HCT116 (cell line): ENCODE results near the gene ABHD12B.

Experiments used
- CTCF ChIP-seq, 3 experiments: fragments of 200-600 bp in 1 of 3; sonication (generic) in 1 of 3; IDR thresholded peaks in 2 of 3; conservative IDR thresholded peaks in 1 of 3; 2 replicates each; pipeline ENCODE4 v1.5.1; 2012 to 2017; ENCODE audit warnings: low read depth in 2 of 3, low read length in 2 of 3, antibody characterized with exemption in 1 of 3, borderline replicate concordance in 1 of 3, control low read depth in 1 of 3, mild to moderate bottlenecking in 1 of 3, mixed read lengths in 1 of 3, mixed run types in 1 of 3, moderate library complexity in 1 of 3; ENCODE audit not compliant: insufficient read depth in 1 of 3
- EZH2 ChIP-seq: fragments of 200-600 bp; sonication (generic); IDR thresholded peaks from 2 replicates; pipeline ENCODE4 v1.6.1; 2017; ENCODE audit warnings: antibody characterized with exemption, mixed run types
- POLR2A ChIP-seq: IDR thresholded peaks from 2 replicates; pipeline ENCODE4 v1.7.0; 2011; ENCODE audit warnings: borderline replicate concordance; ENCODE audit not compliant: insufficient read depth, insufficient read length; ENCODE audit errors: extremely low read depth
- POLR2AphosphoS5 ChIP-seq: IDR thresholded peaks from 2 replicates; pipeline ENCODE4 v1.6.1; 2011; ENCODE audit warnings: mild to moderate bottlenecking, low read depth, low read length, moderate library complexity
- RAD21 ChIP-seq: IDR thresholded peaks from 2 replicates; pipeline ENCODE4 v1.6.1; 2012; ENCODE audit warnings: low read depth, mild to moderate bottlenecking
- SP1 ChIP-seq: IDR thresholded peaks from 2 replicates; pipeline ENCODE4 v1.6.1; 2012; ENCODE audit warnings: low read depth
- SRF ChIP-seq: IDR thresholded peaks from 2 replicates; pipeline ENCODE4 v1.6.1; 2012; ENCODE audit warnings: low read depth
- TCF7L2 ChIP-seq: IDR thresholded peaks from 2 replicates; pipeline ENCODE4 v1.7.0; 2011; ENCODE audit warnings: borderline replicate concordance, inconsistent platforms; ENCODE audit not compliant: insufficient read depth, insufficient read length; ENCODE audit errors: extremely low read depth
- YY1 ChIP-seq: IDR thresholded peaks from 2 replicates; pipeline ENCODE4 v1.6.1; 2011; ENCODE audit warnings: low read length, low read depth, moderate library complexity, mild to moderate bottlenecking; ENCODE audit not compliant: insufficient replicate concordance; ENCODE audit errors: extremely low read depth
- ZBTB33 ChIP-seq: IDR thresholded peaks from 2 replicates; pipeline ENCODE4 v1.6.1; 2011; ENCODE audit warnings: mild to moderate bottlenecking, low read length, moderate library complexity; ENCODE audit not compliant: insufficient replicate concordance; ENCODE audit errors: extremely low read depth
- ZNF274 ChIP-seq: fragments of 200-500 bp; sonication (Bioruptor generic); IDR thresholded peaks from 2 replicates; pipeline ENCODE4 v1.6.1; 2014; ENCODE audit warnings: mild to moderate bottlenecking, low read depth, low read length, inconsistent platforms
- TF ChIP-seq, protein P1 (sequence below): IDR thresholded peaks from 2 replicates; pipeline ENCODE4 v1.6.1; 2012
- TF ChIP-seq, protein P2 (sequence below): IDR thresholded peaks from 2 replicates; pipeline ENCODE4 v1.6.1; 2012; ENCODE audit warnings: low read depth

DNA sequence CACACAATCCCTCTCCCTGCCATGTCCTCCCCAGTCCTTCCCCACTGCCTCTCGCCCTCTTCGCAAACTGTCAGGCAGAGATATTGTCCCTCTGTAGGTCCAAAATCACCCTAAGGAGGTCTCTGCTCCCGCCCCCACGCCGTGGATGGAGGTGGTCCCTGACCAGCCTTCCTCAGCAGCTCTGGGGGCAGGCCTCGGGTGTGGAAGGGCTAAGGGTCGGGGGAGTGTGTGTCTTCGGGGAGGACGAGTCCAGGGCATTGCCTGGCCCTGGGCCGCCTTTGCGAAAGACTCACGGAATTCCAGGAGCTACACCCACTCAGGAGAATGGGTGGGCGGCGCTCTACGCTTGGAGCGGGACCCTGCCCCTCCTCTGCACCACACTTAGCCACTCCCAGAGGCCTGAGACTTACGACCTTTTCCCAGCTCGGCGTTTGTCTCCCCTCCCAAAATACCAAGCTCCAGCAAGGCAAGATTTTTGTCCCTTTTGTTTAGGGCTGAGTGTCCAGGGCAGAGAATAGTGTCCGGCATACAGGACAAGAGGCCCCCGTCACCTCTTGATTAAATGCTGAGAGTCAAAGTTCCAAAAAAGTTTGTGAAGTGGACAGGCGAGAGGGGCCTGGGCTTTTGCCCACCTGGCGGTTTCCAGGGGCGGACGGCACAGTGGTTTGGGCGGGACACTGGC, 71.5 kb downstream of the ABHD12B start:
- no peak for TF ChIP-seq CTCF (IDR thresholded peaks at IDR 0.05 in 2 of 3, conservative IDR thresholded peaks at IDR 0.05 in 1 of 3; ENCODE audit: borderline replicate concordance in 1 of 3, insufficient read depth in 1 of 3, low read depth in 2 of 3, low read length in 2 of 3)
- no peak for TF ChIP-seq SP1
- TF ChIP-seq ZBTB33 = no peak
- no peak for TF ChIP-seq POLR2A
- peak; percentile 72 for TF ChIP-seq POLR2AphosphoS5
- TF ChIP-seq, protein P1, sequence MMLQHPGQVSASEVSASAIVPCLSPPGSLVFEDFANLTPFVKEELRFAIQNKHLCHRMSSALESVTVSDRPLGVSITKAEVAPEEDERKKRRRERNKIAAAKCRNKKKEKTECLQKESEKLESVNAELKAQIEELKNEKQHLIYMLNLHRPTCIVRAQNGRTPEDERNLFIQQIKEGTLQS = no peak
- TF ChIP-seq, protein P2, sequence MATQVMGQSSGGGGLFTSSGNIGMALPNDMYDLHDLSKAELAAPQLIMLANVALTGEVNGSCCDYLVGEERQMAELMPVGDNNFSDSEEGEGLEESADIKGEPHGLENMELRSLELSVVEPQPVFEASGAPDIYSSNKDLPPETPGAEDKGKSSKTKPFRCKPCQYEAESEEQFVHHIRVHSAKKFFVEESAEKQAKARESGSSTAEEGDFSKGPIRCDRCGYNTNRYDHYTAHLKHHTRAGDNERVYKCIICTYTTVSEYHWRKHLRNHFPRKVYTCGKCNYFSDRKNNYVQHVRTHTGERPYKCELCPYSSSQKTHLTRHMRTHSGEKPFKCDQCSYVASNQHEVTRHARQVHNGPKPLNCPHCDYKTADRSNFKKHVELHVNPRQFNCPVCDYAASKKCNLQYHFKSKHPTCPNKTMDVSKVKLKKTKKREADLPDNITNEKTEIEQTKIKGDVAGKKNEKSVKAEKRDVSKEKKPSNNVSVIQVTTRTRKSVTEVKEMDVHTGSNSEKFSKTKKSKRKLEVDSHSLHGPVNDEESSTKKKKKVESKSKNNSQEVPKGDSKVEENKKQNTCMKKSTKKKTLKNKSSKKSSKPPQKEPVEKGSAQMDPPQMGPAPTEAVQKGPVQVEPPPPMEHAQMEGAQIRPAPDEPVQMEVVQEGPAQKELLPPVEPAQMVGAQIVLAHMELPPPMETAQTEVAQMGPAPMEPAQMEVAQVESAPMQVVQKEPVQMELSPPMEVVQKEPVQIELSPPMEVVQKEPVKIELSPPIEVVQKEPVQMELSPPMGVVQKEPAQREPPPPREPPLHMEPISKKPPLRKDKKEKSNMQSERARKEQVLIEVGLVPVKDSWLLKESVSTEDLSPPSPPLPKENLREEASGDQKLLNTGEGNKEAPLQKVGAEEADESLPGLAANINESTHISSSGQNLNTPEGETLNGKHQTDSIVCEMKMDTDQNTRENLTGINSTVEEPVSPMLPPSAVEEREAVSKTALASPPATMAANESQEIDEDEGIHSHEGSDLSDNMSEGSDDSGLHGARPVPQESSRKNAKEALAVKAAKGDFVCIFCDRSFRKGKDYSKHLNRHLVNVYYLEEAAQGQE = no peak
- TF ChIP-seq TCF7L2 = no peak
- TF ChIP-seq ZNF274 = no peak
- no peak for TF ChIP-seq SRF
- TF ChIP-seq EZH2 = no peak
- no peak for TF ChIP-seq YY1
- TF ChIP-seq RAD21 = no peak
